CD8-positive, alpha-beta memory T cell (primary cell): ENCODE results near the gene CLEC9A. TPM values are rescaled to one million over a fixed set of nuclear protein-coding genes. Genes with fewer than 3 reads are reported as not detected.

ENCODE experiments used
- polyA plus RNA-seq: library from polyadenylated mRNA; unstranded; fragments of 300-500 nt; fragmentation: Illumina TruSeq; gene quantifications from one replicate; pipeline ENCODE4 v1.2.3, GENCODE V29; 2021
- total RNA-seq, 2 experiments: library from RNA; stranded (reverse); gene quantifications; one replicate each; pipeline ENCODE4 v1.2.3, GENCODE V29; 2021

The CLEC9A gene
- total and polyA plus RNA-seq, 3 experiments from 2014 or later = not detected

Other genes starting within 250 kb of the CLEC9A start
- gene KLRF1, start 203.2 kb upstream of the CLEC9A start, total RNA-seq = not detected
- gene KLRF1, start 203.2 kb upstream of the CLEC9A start, polyA plus RNA-seq = 52.1 TPM
- 10 to 100 TPM; 13.7 to 16.5 TPM for gene CLEC2B, start 161.3 kb upstream of the CLEC9A start, total RNA-seq
- gene CLEC2B, start 161.3 kb upstream of the CLEC9A start, polyA plus RNA-seq = 72.9 TPM
- not detected for gene KLRF2, start 149.2 kb upstream of the CLEC9A start, total RNA-seq
- gene KLRF2, start 149.2 kb upstream of the CLEC9A start, polyA plus RNA-seq = not detected
- not detected for gene CLEC2A, start 98.3 kb upstream of the CLEC9A start, total RNA-seq
- gene CLEC2A, start 98.3 kb upstream of the CLEC9A start, polyA plus RNA-seq = not detected
- not detected for gene CLEC12A, start 59.3 kb upstream of the CLEC9A start, total RNA-seq
- gene CLEC12A, start 59.3 kb upstream of the CLEC9A start, polyA plus RNA-seq = not detected
- not detected for gene CLEC1B, start 31.6 kb upstream of the CLEC9A start, total RNA-seq
- not detected for gene CLEC1B, start 31.6 kb upstream of the CLEC9A start, polyA plus RNA-seq
- gene CLEC12B, start 20.1 kb upstream of the CLEC9A start, total RNA-seq = not detected
- gene CLEC12B, start 20.1 kb upstream of the CLEC9A start, polyA plus RNA-seq = not detected
- not detected for gene CLEC1A, start 68.3 kb downstream of the CLEC9A start, total RNA-seq
- not detected for gene CLEC1A, start 68.3 kb downstream of the CLEC9A start, polyA plus RNA-seq
- under 1 TPM; 0.62 to 0.68 TPM for gene CLEC7A, start 99.5 kb downstream of the CLEC9A start, total RNA-seq
- not detected for gene CLEC7A, start 99.5 kb downstream of the CLEC9A start, polyA plus RNA-seq
- gene OLR1, start 141.4 kb downstream of the CLEC9A start, total RNA-seq = under 1 TPM; 0.11 to 0.42 TPM
- not detected for gene OLR1, start 141.4 kb downstream of the CLEC9A start, polyA plus RNA-seq
- gene TMEM52B, start 148.3 kb downstream of the CLEC9A start, total RNA-seq = not detected
- not detected for gene TMEM52B, start 148.3 kb downstream of the CLEC9A start, polyA plus RNA-seq
- 10 to 100 TPM; 25.0 to 26.6 TPM for gene GABARAPL1, start 182.2 kb downstream of the CLEC9A start, total RNA-seq
- gene GABARAPL1, start 182.2 kb downstream of the CLEC9A start, polyA plus RNA-seq = 40.5 TPM